ENCODE measurements around the gene SPAG9. TPM values are rescaled to one million over a fixed set of nuclear protein-coding genes. Genes with fewer than 3 reads are reported as not detected.

SPAG9 gene
- total and polyA plus RNA-seq, 2 donors (not counting 1 experiment from before 2014, with no cell fraction given) = 8.6 to 64.1 TPM

DNA sequence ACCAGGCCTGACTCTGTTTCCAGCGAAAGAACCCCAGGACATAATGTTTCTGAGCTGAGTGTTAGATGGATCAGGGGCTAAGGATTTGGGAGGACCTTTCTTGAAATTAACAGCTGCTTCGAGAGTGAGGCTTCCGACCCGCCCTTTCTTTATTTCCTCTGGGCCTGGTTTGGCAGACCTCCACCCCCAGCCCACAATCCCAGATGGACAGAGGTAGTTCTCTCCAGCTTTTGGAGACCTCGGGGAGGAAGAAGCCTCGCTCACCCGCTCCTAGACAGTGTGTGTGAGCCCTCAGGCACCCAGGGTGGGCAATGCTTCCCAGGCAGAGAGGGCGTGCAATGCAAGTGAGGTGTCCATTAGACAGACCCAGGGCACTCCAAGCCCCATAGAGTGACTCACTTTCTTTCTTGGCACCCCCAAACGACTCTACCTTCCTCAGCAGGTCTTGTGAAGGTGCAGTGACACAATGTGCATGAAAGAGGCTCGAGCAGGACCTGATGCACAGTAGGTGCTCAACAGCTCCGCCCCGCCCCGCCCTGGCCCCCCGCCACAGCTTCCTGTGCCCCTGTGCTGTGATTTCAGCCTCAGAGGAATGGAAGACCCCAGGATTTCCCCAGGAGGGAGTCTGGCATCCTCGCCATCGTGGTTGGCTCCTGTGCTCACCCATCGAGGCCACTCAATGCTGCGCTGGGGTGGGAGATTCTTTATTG lies 203.8 kb downstream of the SPAG9 start:
- Mint-ChIP-seq H3K4me1 (peaks cover 21% of the 10 kb centered on the region), H3K27me3 (no peaks in the 10 kb centered on the region), H3K9me3 (ENCODE audit: insufficient read depth) (no peaks in the 10 kb centered on the region), H3K27ac (no peak overlapping the region), H3K4me3 (peak overlapping the region; percentile 37)
- CTCF ChIA-PET = interaction anchor here (1.2 kb wide), 1 partner anchor 64 kb away, joined by 3 read pairs; no protein-coding TSS in a partner anchor
- no peaks in the 10 kb centered on the region for H3K36me3 ChIP-seq (replicated peaks in 1 of 2; ENCODE audit: control extremely low read depth in 1 of 2, control insufficient read depth in 1 of 2, extremely low read depth in 1 of 2, insufficient read depth in 2 of 2, low read length in 1 of 2)
- H3K4me3 ChIP-seq (ENCODE audit: control extremely low read depth in 1 of 5, extremely low read depth in 1 of 5, insufficient read depth in 1 of 5, low read depth in 2 of 5, low read length in 4 of 5) = no peak overlapping the region
- H3K4me1 ChIP-seq (ENCODE audit: control insufficient read depth in 2 of 2, insufficient read depth in 2 of 2, low read length in 2 of 2) = peaks cover 5 to 34% of the 10 kb centered on the region in 2 donors
- no peaks in the 10 kb centered on the region for H3K9me3 ChIP-seq (ENCODE audit: control extremely low read depth in 1 of 3, control insufficient read depth in 2 of 3, insufficient read depth in 1 of 3, low read length in 2 of 3)
- H3K79me2 ChIP-seq (ENCODE audit: control insufficient read depth, insufficient read depth, low read length) = no peaks in the 10 kb centered on the region
- peaks cover 0 to 3% (median 0%) of the 10 kb centered on the region in 4 experiments for H3K27me3 ChIP-seq (replicated peaks in 1 of 4; ENCODE audit: control extremely low read depth in 1 of 4, control insufficient read depth in 3 of 4, insufficient read depth in 4 of 4, low read length in 3 of 4)
- H3K9ac ChIP-seq (ENCODE audit: low read length) = no peak overlapping the region
- ATAC-seq (ENCODE audit: low read depth) = peak; percentile 9
- TF ChIP-seq EZH2 (IDR thresholded peaks at IDR 0.05; ENCODE audit: borderline replicate concordance, insufficient read depth, low read depth, low read length, poor library complexity, severe bottlenecking) = no peak
- TF ChIP-seq, protein P1, sequence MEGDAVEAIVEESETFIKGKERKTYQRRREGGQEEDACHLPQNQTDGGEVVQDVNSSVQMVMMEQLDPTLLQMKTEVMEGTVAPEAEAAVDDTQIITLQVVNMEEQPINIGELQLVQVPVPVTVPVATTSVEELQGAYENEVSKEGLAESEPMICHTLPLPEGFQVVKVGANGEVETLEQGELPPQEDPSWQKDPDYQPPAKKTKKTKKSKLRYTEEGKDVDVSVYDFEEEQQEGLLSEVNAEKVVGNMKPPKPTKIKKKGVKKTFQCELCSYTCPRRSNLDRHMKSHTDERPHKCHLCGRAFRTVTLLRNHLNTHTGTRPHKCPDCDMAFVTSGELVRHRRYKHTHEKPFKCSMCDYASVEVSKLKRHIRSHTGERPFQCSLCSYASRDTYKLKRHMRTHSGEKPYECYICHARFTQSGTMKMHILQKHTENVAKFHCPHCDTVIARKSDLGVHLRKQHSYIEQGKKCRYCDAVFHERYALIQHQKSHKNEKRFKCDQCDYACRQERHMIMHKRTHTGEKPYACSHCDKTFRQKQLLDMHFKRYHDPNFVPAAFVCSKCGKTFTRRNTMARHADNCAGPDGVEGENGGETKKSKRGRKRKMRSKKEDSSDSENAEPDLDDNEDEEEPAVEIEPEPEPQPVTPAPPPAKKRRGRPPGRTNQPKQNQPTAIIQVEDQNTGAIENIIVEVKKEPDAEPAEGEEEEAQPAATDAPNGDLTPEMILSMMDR (IDR thresholded peaks at IDR 0.05) = no peak
- peak overlapping the region; percentile 6 for H2AFZ ChIP-seq (ENCODE audit: insufficient read depth, low read depth, low read length, poor library complexity, severe bottlenecking)
- POLR2A ChIA-PET = interaction anchor here (0.9 to 1.2 kb wide), 2 partner anchors 49 to 51 kb away, joined by 3 to 5 read pairs; partner anchors contain the start of gene TOB1
- intact Hi-C loops (cut with micrococcal nuclease) = no loop called here
- no peaks in the 10 kb centered on the region for H4K20me1 ChIP-seq (ENCODE audit: control insufficient read depth, insufficient read depth, low read length, poor library complexity, severe bottlenecking)
- WGBS (ENCODE audit: insufficient coverage) = 68% methylated on average over 17 of the region's 18 CpGs
- H3K27ac ChIP-seq (ENCODE audit: low read length in 2 of 2) = no peak overlapping the region
- peak overlapping the region; percentile 23 for H3K4me2 ChIP-seq (replicated peaks; ENCODE audit: low read depth, low read length, poor library complexity, severe bottlenecking)
- no peak for DNase-seq

DNA sequence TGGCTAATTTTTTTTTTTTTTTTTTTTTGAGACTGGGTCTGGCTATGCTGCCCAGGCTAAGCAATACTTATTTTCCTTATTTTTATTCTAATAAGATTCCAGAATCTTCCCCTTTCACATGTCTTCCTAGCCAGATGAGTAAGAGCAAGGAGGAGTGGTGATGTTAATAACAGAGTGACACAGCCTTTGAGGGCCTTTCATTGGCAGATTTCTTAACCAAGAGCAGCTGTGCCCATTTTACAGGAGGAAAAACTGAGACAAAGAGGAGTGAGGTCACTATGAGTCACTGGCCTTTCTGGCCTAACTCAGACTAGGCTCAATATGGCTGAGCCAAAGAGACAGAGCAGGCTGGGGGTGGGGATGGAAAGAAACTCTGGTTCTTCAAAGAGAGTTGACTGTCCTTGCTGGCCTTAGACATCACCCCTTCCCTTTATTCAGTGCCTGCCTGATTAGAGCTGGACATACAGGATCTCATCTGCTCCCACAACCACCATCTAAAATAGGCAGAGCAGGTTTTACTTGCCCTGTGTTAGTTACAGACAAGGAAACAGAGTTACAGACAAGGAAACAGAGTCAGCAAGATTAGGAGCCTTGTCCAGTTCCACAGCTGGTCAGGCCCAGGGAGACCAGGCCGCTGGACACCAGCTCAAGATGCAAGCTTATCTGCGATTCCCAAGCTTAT lies 204.5 kb downstream of the SPAG9 start:
- Histone ChIP-seq H3K9me3 (ENCODE audit: control extremely low read depth in 1 of 3, control insufficient read depth in 2 of 3, insufficient read depth in 1 of 3, low read length in 2 of 3) (no peaks in the 10 kb centered on the region), H2AFZ (ENCODE audit: insufficient read depth, low read depth, low read length, poor library complexity, severe bottlenecking) (no peak overlapping the region), H4K20me1 (ENCODE audit: control insufficient read depth, insufficient read depth, low read length, poor library complexity, severe bottlenecking) (no peaks in the 10 kb centered on the region), H3K27me3 (replicated peaks in 1 of 4; ENCODE audit: control extremely low read depth in 1 of 4, control insufficient read depth in 3 of 4, insufficient read depth in 4 of 4, low read length in 3 of 4) (peaks cover 0 to 3% (median 0%) of the 10 kb centered on the region in 4 experiments), H3K27ac (ENCODE audit: low read length in 2 of 2) (no peak overlapping the region), H3K4me2 (replicated peaks; ENCODE audit: low read depth, low read length, poor library complexity, severe bottlenecking) (no peak overlapping the region), H3K4me3 (ENCODE audit: control extremely low read depth in 1 of 5, extremely low read depth in 1 of 5, insufficient read depth in 1 of 5, low read depth in 2 of 5, low read length in 4 of 5) (no peak overlapping the region), H3K79me2 (ENCODE audit: control insufficient read depth, insufficient read depth, low read length) (no peaks in the 10 kb centered on the region), H3K9ac (ENCODE audit: low read length) (no peak overlapping the region), H3K4me1 (ENCODE audit: control insufficient read depth in 2 of 2, insufficient read depth in 2 of 2, low read length in 2 of 2) (peaks cover 5 to 34% of the 10 kb centered on the region in 2 donors), H3K36me3 (replicated peaks in 1 of 2; ENCODE audit: control extremely low read depth in 1 of 2, control insufficient read depth in 1 of 2, extremely low read depth in 1 of 2, insufficient read depth in 2 of 2, low read length in 1 of 2) (no peaks in the 10 kb centered on the region)
- ChIA-PET CTCF (no interaction called here), POLR2A (no interaction called here)
- peak overlapping the region; percentile 15 for H3K27ac Mint-ChIP-seq
- no peaks in the 10 kb centered on the region for H3K27me3 Mint-ChIP-seq
- no peak for TF ChIP-seq EZH2 (IDR thresholded peaks at IDR 0.05; ENCODE audit: borderline replicate concordance, insufficient read depth, low read depth, low read length, poor library complexity, severe bottlenecking)
- TF ChIP-seq, protein P1 (IDR thresholded peaks at IDR 0.05) = no peak
- WGBS (ENCODE audit: insufficient coverage) = 85% methylated on average over 2 of the region's 2 CpGs
- intact Hi-C loops (cut with micrococcal nuclease) = no loop called here
- no peaks in the 10 kb centered on the region for H3K9me3 Mint-ChIP-seq (ENCODE audit: insufficient read depth)
- DNase-seq (no peak), ATAC-seq (ENCODE audit: low read depth) (no peak)
- peaks cover 21% of the 10 kb centered on the region for H3K4me1 Mint-ChIP-seq
- H3K4me3 Mint-ChIP-seq = no peak overlapping the region

Data from B cell (primary cell).